Loucy (cell line): ENCODE measurements around the gene SLC9A9.

Experiments
- H2AFZ ChIP-seq: fragments of 200-600 bp; sonication (generic); 2 replicates; pipeline ENCODE4 v1.6.0; 2016; ENCODE audit warnings: antibody characterized with exemption, mild to moderate bottlenecking, low read length, moderate library complexity
- H3F3A ChIP-seq: fragments of 200-600 bp; 2 replicates; pipeline ENCODE4 v1.6.0; 2016; ENCODE audit warnings: antibody characterized with exemption, low read depth, mild to moderate bottlenecking
- H3K27me3 ChIP-seq: fragments of 200-600 bp; sonication (generic); 2 replicates; pipeline ENCODE4 v1.6.1; 2014; ENCODE audit warnings: low read length, mild to moderate bottlenecking; ENCODE audit not compliant: insufficient read depth, poor library complexity, severe bottlenecking
- H3K36me3 ChIP-seq: fragments of 200-600 bp; sonication (generic); 2 replicates; pipeline ENCODE4 v1.6.1; 2016; ENCODE audit warnings: low read length; ENCODE audit not compliant: insufficient read depth
- H3K4me1 ChIP-seq: fragments of 200-600 bp; sonication (generic); 2 replicates; pipeline ENCODE4 v1.5.1; 2014; ENCODE audit warnings: low read length, mild to moderate bottlenecking; ENCODE audit not compliant: insufficient read depth, poor library complexity, severe bottlenecking
- H3K4me2 ChIP-seq: fragments of 200-600 bp; sonication (generic); 2 replicates; pipeline ENCODE4 v1.6.0; 2014; ENCODE audit warnings: antibody characterized with exemption, low read length, low read depth, mild to moderate bottlenecking; ENCODE audit not compliant: poor library complexity, severe bottlenecking
- H3K4me3 ChIP-seq: fragments of 200-600 bp; sonication (generic); 2 replicates; pipeline ENCODE4 v1.5.1; 2014; ENCODE audit warnings: low read length, mild to moderate bottlenecking, mixed read lengths; ENCODE audit not compliant: poor library complexity, severe bottlenecking
- H3K79me2 ChIP-seq: fragments of 200-600 bp; sonication (generic); 2 replicates; pipeline ENCODE4 v1.6.1; 2014; ENCODE audit warnings: low read length; ENCODE audit not compliant: insufficient read depth
- H3K9ac ChIP-seq: fragments of 200-600 bp; sonication (generic); 2 replicates; pipeline ENCODE4 v1.6.0; 2014; ENCODE audit warnings: mild to moderate bottlenecking, low read depth, low read length, moderate library complexity; ENCODE audit not compliant: poor library complexity, severe bottlenecking
- H3K9me2 ChIP-seq: fragments of 200-600 bp; sonication (generic); replicated peaks from 2 replicates; pipeline ENCODE4 v1.6.1; 2016; ENCODE audit warnings: low read depth, low read length, mixed read lengths
- H3K9me3 ChIP-seq: fragments of 200-600 bp; sonication (generic); 2 replicates; pipeline ENCODE4 v1.6.1; 2014; ENCODE audit warnings: mild to moderate bottlenecking, antibody characterized with exemption, low read length, low read depth; ENCODE audit not compliant: insufficient read depth
- H4K20me1 ChIP-seq: fragments of 200-600 bp; sonication (generic); 2 replicates; pipeline ENCODE4 v1.6.0; 2014; ENCODE audit warnings: antibody characterized with exemption, low read length, mild to moderate bottlenecking; ENCODE audit not compliant: insufficient read depth, poor library complexity, severe bottlenecking
- EZH2phosphoT487 ChIP-seq: fragments of 200-600 bp; IDR thresholded peaks from 2 replicates; pipeline ENCODE4 v1.6.1; 2018; ENCODE audit warnings: antibody characterized with exemption, mild to moderate bottlenecking, moderate library complexity, borderline replicate concordance
- TF ChIP-seq, protein P1 (sequence below): fragments of 200-600 bp; sonication (generic); conservative IDR thresholded peaks from 2 replicates; pipeline ENCODE4 v1.5.1; 2014; ENCODE audit warnings: mild to moderate bottlenecking, antibody characterized with exemption, low read length

SLC9A9 gene

GRCh38 chr3:143640774-143641173, 207.5 kb downstream of the SLC9A9 start:
- no peak overlapping the region for H3K9ac ChIP-seq
- no peaks in the 10 kb centered on the region for H3K36me3 ChIP-seq
- H3K4me1 ChIP-seq, result no peaks in the 10 kb centered on the region
- H3K9me2 ChIP-seq, result no peaks in the 10 kb centered on the region
- no peaks in the 10 kb centered on the region for H3K27me3 ChIP-seq
- H4K20me1 ChIP-seq, result no peaks in the 10 kb centered on the region
- H2AFZ ChIP-seq, result no peak overlapping the region
- no peak for TF ChIP-seq EZH2phosphoT487
- TF ChIP-seq, protein P1, sequence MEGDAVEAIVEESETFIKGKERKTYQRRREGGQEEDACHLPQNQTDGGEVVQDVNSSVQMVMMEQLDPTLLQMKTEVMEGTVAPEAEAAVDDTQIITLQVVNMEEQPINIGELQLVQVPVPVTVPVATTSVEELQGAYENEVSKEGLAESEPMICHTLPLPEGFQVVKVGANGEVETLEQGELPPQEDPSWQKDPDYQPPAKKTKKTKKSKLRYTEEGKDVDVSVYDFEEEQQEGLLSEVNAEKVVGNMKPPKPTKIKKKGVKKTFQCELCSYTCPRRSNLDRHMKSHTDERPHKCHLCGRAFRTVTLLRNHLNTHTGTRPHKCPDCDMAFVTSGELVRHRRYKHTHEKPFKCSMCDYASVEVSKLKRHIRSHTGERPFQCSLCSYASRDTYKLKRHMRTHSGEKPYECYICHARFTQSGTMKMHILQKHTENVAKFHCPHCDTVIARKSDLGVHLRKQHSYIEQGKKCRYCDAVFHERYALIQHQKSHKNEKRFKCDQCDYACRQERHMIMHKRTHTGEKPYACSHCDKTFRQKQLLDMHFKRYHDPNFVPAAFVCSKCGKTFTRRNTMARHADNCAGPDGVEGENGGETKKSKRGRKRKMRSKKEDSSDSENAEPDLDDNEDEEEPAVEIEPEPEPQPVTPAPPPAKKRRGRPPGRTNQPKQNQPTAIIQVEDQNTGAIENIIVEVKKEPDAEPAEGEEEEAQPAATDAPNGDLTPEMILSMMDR, result no peak
- H3K4me2 ChIP-seq, result no peak overlapping the region
- no peaks in the 10 kb centered on the region for H3K79me2 ChIP-seq
- no peaks in the 10 kb centered on the region for H3F3A ChIP-seq
- H3K4me3 ChIP-seq, result no peak overlapping the region
- H3K9me3 ChIP-seq, result peaks cover 20% of the 10 kb centered on the region

DNA sequence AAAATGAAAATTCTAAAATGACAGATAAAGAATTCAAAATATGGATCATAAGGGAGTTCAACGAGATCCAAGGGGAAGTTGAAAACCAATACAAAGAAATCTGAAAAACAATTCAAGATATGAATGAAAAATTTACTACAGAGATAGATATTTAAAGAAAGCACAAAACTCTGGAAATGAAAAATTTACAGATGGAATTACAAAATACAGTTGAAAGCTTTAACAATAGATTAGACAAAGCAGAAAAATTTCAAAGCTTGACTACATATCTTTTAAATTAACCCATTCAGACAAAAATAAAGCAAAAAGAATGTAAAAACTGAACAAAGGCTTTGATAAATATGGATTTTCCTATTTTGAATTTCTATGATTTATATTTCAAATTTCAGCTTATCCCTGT, 211.1 kb downstream of the SLC9A9 start:
- no peak overlapping the region for H3K4me2 ChIP-seq
- no peak overlapping the region for H3K4me3 ChIP-seq
- no peaks in the 10 kb centered on the region for H3K27me3 ChIP-seq
- TF ChIP-seq EZH2phosphoT487, result no peak
- TF ChIP-seq, protein P1, result no peak
- no peaks in the 10 kb centered on the region for H4K20me1 ChIP-seq
- no peaks in the 10 kb centered on the region for H3K79me2 ChIP-seq
- no peak overlapping the region for H3K9ac ChIP-seq
- H3K4me1 ChIP-seq, result no peaks in the 10 kb centered on the region
- no peaks in the 10 kb centered on the region for H3K9me2 ChIP-seq
- no peak overlapping the region for H2AFZ ChIP-seq
- peaks cover 20% of the 10 kb centered on the region for H3K9me3 ChIP-seq
- no peaks in the 10 kb centered on the region for H3K36me3 ChIP-seq
- no peaks in the 10 kb centered on the region for H3F3A ChIP-seq

- Histone ChIP-seq H2AFZ (no peak overlapping the region), H3K4me3 (no peak overlapping the region), H3K9me2 (no peaks in the 10 kb centered on the region), H3K9me3 (peaks cover 20% of the 10 kb centered on the region), H3K27me3 (no peaks in the 10 kb centered on the region), H3K4me1 (no peaks in the 10 kb centered on the region), H3K36me3 (no peaks in the 10 kb centered on the region), H3K9ac (no peak overlapping the region), H3K4me2 (no peak overlapping the region), H3K79me2 (no peaks in the 10 kb centered on the region), H3F3A (no peaks in the 10 kb centered on the region), H4K20me1 (no peaks in the 10 kb centered on the region)
- no peak for TF ChIP-seq EZH2phosphoT487
- TF ChIP-seq, protein P1, result no peak
These were observed 213.3 kb downstream of the SLC9A9 start for GRCh38 chr3:143634991-143635390.
